HepG2 (cell line): Measurements from ENCODE around the gene MORN1. TPM values are rescaled to one million over a fixed set of nuclear protein-coding genes. Genes with fewer than 3 reads are reported as not detected.

Source experiments
- DMAP1 ChIP-seq: IDR thresholded peaks from 2 replicates; pipeline ENCODE4 v1.6.1; 2016
- FOXA3 ChIP-seq: IDR thresholded peaks from 2 replicates; pipeline ENCODE4 v1.6.1; 2016; ENCODE audit warnings: missing genetic modification reagents, missing compliant biosample characterization
- HOXA3 ChIP-seq: sonication (generic); formaldehyde crosslinking; IDR thresholded peaks from 2 replicates; pipeline ENCODE4 v1.5.0; 2020; ENCODE audit warnings: missing genetic modification reagents
- JARID2 ChIP-seq: sonication (generic); formaldehyde crosslinking; IDR thresholded peaks from 2 replicates; pipeline ENCODE4 v1.8.1; 2023; ENCODE audit warnings: missing genetic modification reagents, inconsistent platforms; ENCODE audit not compliant: insufficient replicate concordance
- POLR2G ChIP-seq: fragments of 200-400 bp; formaldehyde crosslinking; IDR thresholded peaks from 2 replicates; pipeline ENCODE4 v1.6.1; 2018; ENCODE audit warnings: mild to moderate bottlenecking, low read depth, low read length, moderate library complexity
- RFX1 ChIP-seq: fragments of 450-650 bp; IDR thresholded peaks from 2 replicates; pipeline ENCODE4 v1.6.1; 2017
- SMAD1 ChIP-seq: sonication (generic); formaldehyde crosslinking; IDR thresholded peaks from 2 replicates; pipeline ENCODE4 v1.4.0; 2020; ENCODE audit warnings: missing genetic modification reagents, low read depth, mild to moderate bottlenecking, borderline replicate concordance
- TGIF2 ChIP-seq: IDR thresholded peaks from 2 replicates; pipeline ENCODE4 v1.6.1; 2016; ENCODE audit warnings: control low read depth, missing compliant biosample characterization
- ZNF225 ChIP-seq: sonication (generic); formaldehyde crosslinking; IDR thresholded peaks from 2 replicates; pipeline ENCODE4 v1.4.0; 2020; ENCODE audit warnings: mild to moderate bottlenecking, missing genetic modification reagents
- ZNF276 ChIP-seq: sonication (generic); formaldehyde crosslinking; IDR thresholded peaks from 2 replicates; pipeline ENCODE4 v1.4.0; 2020; ENCODE audit warnings: mild to moderate bottlenecking, low read depth, missing genetic modification reagents
- ZNF350 ChIP-seq: sonication (generic); formaldehyde crosslinking; IDR thresholded peaks from 2 replicates; pipeline ENCODE4 v1.4.0; 2020; ENCODE audit warnings: mild to moderate bottlenecking, low read depth, missing genetic modification reagents, borderline replicate concordance
- ZNF619 ChIP-seq: sonication (generic); formaldehyde crosslinking; IDR thresholded peaks from 2 replicates; pipeline ENCODE4 v1.4.0; 2020; ENCODE audit warnings: mild to moderate bottlenecking, missing genetic modification reagents
- ZNF672 ChIP-seq: sonication (generic); formaldehyde crosslinking; IDR thresholded peaks from 2 replicates; pipeline ENCODE4 v1.8.1; 2022; ENCODE audit warnings: missing genetic modification reagents
- ZNF687 ChIP-seq: sonication (generic); formaldehyde crosslinking; IDR thresholded peaks from 2 replicates; pipeline ENCODE4 v1.5.1; 2020; ENCODE audit warnings: mild to moderate bottlenecking, missing genetic modification reagents, moderate library complexity
- polyA plus RNA-seq, 8 experiments: library from polyadenylated mRNA; depleted of rRNA in 3 of 8; stranded (reverse) in 7 of 8; unstranded in 1 of 8; fragments of >200 nt; fragmentation: Illumina TruSeq in 4 of 8; extraction: Trizol in 4 of 8; gene quantifications; 2 replicates each; pipeline versions ENCODE4 v1.2.1 to v1.2.3, GENCODE V29; 2011 to 2016; ENCODE audit warnings: low read depth in 4 of 8, missing spikeins in 1 of 8, mixed read lengths in 1 of 8; ENCODE audit not compliant: insufficient read depth in 1 of 8
- total RNA-seq, 5 experiments: library from RNA; depleted of rRNA; stranded (reverse); fragments of >200 nt; fragmentation: Illumina TruSeq; extraction: Trizol; gene quantifications; 2 replicates each; pipeline ENCODE4 v1.2.3, GENCODE V29; 2016; ENCODE audit warnings: low read depth in 1 of 5
- TF ChIP-seq, protein P1 (sequence below): IDR thresholded peaks from 2 replicates; pipeline ENCODE4 v1.6.1; 2016; ENCODE audit warnings: missing compliant biosample characterization, missing genetic modification reagents, borderline replicate concordance
- TF ChIP-seq, protein P2 (sequence below): sonication (generic); formaldehyde crosslinking; IDR thresholded peaks from 2 replicates; pipeline ENCODE4 v1.4.0; 2020; ENCODE audit warnings: missing genetic modification reagents, mild to moderate bottlenecking, borderline replicate concordance

MORN1 gene
- total and polyA plus RNA-seq, 2 of the 13 experiments (the other 11 are each of a cell fraction or from before 2014, with no cell fraction given) = 3.1 to 6.5 TPM

GRCh38 chr1:2413495-2414296, 22.3 kb upstream of the MORN1 start (continued):
- peak; percentile 78; the same call in 1 of the 2 replicates for TF ChIP-seq SMAD1 (CRISPR knock-in tag)
- peak; percentile 90 for TF ChIP-seq ZNF687 (CRISPR knock-in tag)
- no peak for TF ChIP-seq ZNF672 (CRISPR knock-in tag)
- TF ChIP-seq ZNF276 (CRISPR knock-in tag) = no peak
- TF ChIP-seq TGIF2 (CRISPR knock-in tag) = peak; percentile 46; the same call in 1 of the 2 replicates
- TF ChIP-seq HOXA3 (CRISPR knock-in tag) = peak; percentile 44; the same call in 1 of the 2 replicates
- peak; percentile 23; the same call in 1 of the 2 replicates for TF ChIP-seq ZNF619 (CRISPR knock-in tag)
- TF ChIP-seq, protein P1, sequence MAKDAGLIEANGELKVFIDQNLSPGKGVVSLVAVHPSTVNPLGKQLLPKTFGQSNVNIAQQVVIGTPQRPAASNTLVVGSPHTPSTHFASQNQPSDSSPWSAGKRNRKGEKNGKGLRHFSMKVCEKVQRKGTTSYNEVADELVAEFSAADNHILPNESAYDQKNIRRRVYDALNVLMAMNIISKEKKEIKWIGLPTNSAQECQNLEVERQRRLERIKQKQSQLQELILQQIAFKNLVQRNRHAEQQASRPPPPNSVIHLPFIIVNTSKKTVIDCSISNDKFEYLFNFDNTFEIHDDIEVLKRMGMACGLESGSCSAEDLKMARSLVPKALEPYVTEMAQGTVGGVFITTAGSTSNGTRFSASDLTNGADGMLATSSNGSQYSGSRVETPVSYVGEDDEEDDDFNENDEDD = 0 out of 2 replicates have a peak, but pooled peaks have one; percentile 45
- TF ChIP-seq, protein P2, sequence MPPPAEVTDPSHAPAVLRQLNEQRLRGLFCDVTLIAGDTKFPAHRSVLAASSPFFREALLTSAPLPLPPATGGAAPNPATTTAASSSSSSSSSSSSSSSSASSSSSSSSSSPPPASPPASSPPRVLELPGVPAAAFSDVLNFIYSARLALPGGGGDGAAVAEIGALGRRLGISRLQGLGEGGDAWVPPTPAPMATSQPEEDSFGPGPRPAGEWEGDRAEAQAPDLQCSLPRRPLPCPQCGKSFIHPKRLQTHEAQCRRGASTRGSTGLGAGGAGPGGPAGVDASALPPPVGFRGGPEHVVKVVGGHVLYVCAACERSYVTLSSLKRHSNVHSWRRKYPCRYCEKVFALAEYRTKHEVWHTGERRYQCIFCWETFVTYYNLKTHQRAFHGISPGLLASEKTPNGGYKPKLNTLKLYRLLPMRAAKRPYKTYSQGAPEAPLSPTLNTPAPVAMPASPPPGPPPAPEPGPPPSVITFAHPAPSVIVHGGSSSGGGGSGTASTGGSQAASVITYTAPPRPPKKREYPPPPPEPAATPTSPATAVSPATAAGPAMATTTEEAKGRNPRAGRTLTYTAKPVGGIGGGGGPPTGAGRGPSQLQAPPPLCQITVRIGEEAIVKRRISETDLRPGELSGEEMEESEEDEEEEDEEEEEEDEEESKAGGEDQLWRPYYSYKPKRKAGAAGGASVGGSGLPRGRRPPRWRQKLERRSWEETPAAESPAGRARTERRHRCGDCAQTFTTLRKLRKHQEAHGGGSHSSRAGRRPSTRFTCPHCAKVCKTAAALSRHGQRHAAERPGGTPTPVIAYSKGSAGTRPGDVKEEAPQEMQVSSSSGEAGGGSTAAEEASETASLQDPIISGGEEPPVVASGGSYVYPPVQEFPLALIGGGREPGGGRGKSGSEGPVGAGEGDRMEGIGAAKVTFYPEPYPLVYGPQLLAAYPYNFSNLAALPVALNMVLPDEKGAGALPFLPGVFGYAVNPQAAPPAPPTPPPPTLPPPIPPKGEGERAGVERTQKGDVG (CRISPR knock-in tag) = 0 out of 2 replicates have a peak, but pooled peaks have one; percentile 32
- peak; percentile 43 for TF ChIP-seq JARID2 (CRISPR knock-in tag)
- TF ChIP-seq ZNF225 (CRISPR knock-in tag) = no peak
- TF ChIP-seq DMAP1 = peak; percentile 45; the same call in 1 of the 2 replicates
- TF ChIP-seq ZNF350 (CRISPR knock-in tag) = peak; percentile 2; the same call in 1 of the 2 replicates
- TF ChIP-seq POLR2G = peak; percentile 53
- TF ChIP-seq RFX1 = no peak
- 0 out of 2 replicates have a peak, but pooled peaks have one; percentile 1 for TF ChIP-seq FOXA3
